Measurements from ENCODE around the gene RELT. TPM values are rescaled to one million over a fixed set of nuclear protein-coding genes. Genes with fewer than 3 reads are reported as not detected.

RELT gene
- total RNA-seq, 2 experiments from 2014 or later: 21.5 to 30.8 TPM

GRCh38 chr11:73366953-73367352 lies 9.2 kb upstream of the RELT start:
- ChIA-PET CTCF (ENCODE audit: unreplicated experiment) (no interaction called here), POLR2A (interaction anchor here (0.7 to 2.1 kb wide), 2 partner anchors 18 to 215 kb away, joined by 3 to 7 read pairs; no protein-coding TSS in a partner anchor)
- Histone ChIP-seq H3K4me1 (ENCODE audit: insufficient read depth, low read length, poor library complexity, severe bottlenecking) (peaks cover 45% of the 10 kb centered on the region), H3K4me3 (ENCODE audit: low read depth, low read length, poor library complexity, severe bottlenecking) (no peak overlapping the region), H2AFZ (ENCODE audit: low read length) (no peak overlapping the region; the same call in 1 of the 2 replicates), H4K20me1 (ENCODE audit: insufficient read depth, low read length) (no peaks in the 10 kb centered on the region), H3K4me2 (ENCODE audit: low read length) (no peak overlapping the region), H3K36me3 (ENCODE audit: insufficient read depth, low read length) (no peaks in the 10 kb centered on the region), H3K27ac (ENCODE audit: low read depth, low read length, poor library complexity, severe bottlenecking) (no peak overlapping the region), H3K79me2 (ENCODE audit: insufficient read depth, low read depth, low read length) (no peaks in the 10 kb centered on the region), H3K9me3 (ENCODE audit: low read length) (no peaks in the 10 kb centered on the region), H3K9me2 (ENCODE audit: insufficient read depth, low read length) (no peaks in the 10 kb centered on the region)
- BruUV-seq (replicated peaks): no TSS peak
- TF ChIP-seq CTCF (conservative IDR thresholded peaks at IDR 0.05; ENCODE audit: low read length): no peak
- TF ChIP-seq EZH2phosphoT487 (IDR thresholded peaks at IDR 0.05; ENCODE audit: borderline replicate concordance, low read depth, low read length): no peak
- intact Hi-C loops (cut with micrococcal nuclease; ENCODE audit: unreplicated experiment): no loop called here
- no peak for DNase-seq (ENCODE audit: low spot score)

- H3K4me3 ChIP-seq (ENCODE audit: low read depth, low read length, poor library complexity, severe bottlenecking): no peak overlapping the region
- no peak for TF ChIP-seq EZH2phosphoT487 (IDR thresholded peaks at IDR 0.05; ENCODE audit: borderline replicate concordance, low read depth, low read length)
- TF ChIP-seq CTCF (conservative IDR thresholded peaks at IDR 0.05; ENCODE audit: low read length): no peak
- H3K27ac ChIP-seq (ENCODE audit: low read depth, low read length, poor library complexity, severe bottlenecking): no peak overlapping the region
- H3K4me2 ChIP-seq (ENCODE audit: low read length): no peak overlapping the region
- H2AFZ ChIP-seq (ENCODE audit: low read length): no peak overlapping the region; the same call in 1 of the 2 replicates
- H3K9me3 ChIP-seq (ENCODE audit: low read length): no peaks in the 10 kb centered on the region
- no peaks in the 10 kb centered on the region for H3K9me2 ChIP-seq (ENCODE audit: insufficient read depth, low read length)
- H3K4me1 ChIP-seq (ENCODE audit: insufficient read depth, low read length, poor library complexity, severe bottlenecking): peaks cover 51% of the 10 kb centered on the region
- no TSS peak for BruUV-seq (replicated peaks)
- intact Hi-C loops (cut with micrococcal nuclease; ENCODE audit: unreplicated experiment): no loop called here
- DNase-seq (ENCODE audit: low spot score): no peak
- H4K20me1 ChIP-seq (ENCODE audit: insufficient read depth, low read length): no peaks in the 10 kb centered on the region
- no peaks in the 10 kb centered on the region for H3K79me2 ChIP-seq (ENCODE audit: insufficient read depth, low read depth, low read length)
- ChIA-PET CTCF (ENCODE audit: unreplicated experiment) (no interaction called here), POLR2A (no interaction called here)
- H3K36me3 ChIP-seq (ENCODE audit: insufficient read depth, low read length): no peaks in the 10 kb centered on the region
Measured at GRCh38 chr11:73367482-73368024, 8.6 kb upstream of the RELT start.

- BruUV-seq (replicated peaks): no TSS peak
- CTCF ChIA-PET (ENCODE audit: unreplicated experiment): interaction anchor here (0.7 to 1.5 kb wide), 2 partner anchors 12 to 21 kb away, joined by 4 to 5 read pairs; no protein-coding TSS in a partner anchor
- peak; percentile 68 for TF ChIP-seq CTCF (conservative IDR thresholded peaks at IDR 0.05; ENCODE audit: low read length)
- TF ChIP-seq EZH2phosphoT487 (IDR thresholded peaks at IDR 0.05; ENCODE audit: borderline replicate concordance, low read depth, low read length): no peak
- Histone ChIP-seq H3K4me1 (ENCODE audit: insufficient read depth, low read length, poor library complexity, severe bottlenecking) (peaks cover 30% of the 10 kb centered on the region), H3K9me2 (ENCODE audit: insufficient read depth, low read length) (no peaks in the 10 kb centered on the region), H3K4me3 (ENCODE audit: low read depth, low read length, poor library complexity, severe bottlenecking) (no peak overlapping the region), H3K9me3 (ENCODE audit: low read length) (no peaks in the 10 kb centered on the region), H4K20me1 (ENCODE audit: insufficient read depth, low read length) (no peaks in the 10 kb centered on the region), H3K79me2 (ENCODE audit: insufficient read depth, low read depth, low read length) (peaks cover 9% of the 10 kb centered on the region), H2AFZ (ENCODE audit: low read length) (peak overlapping the region; percentile 36; the same call in 1 of the 2 replicates), H3K4me2 (ENCODE audit: low read length) (peak overlapping the region; percentile 53), H3K36me3 (ENCODE audit: insufficient read depth, low read length) (no peaks in the 10 kb centered on the region; the same call in 1 of the 2 replicates), H3K27ac (ENCODE audit: low read depth, low read length, poor library complexity, severe bottlenecking) (no peak overlapping the region)
- POLR2A ChIA-PET: interaction anchor here (0.6 to 0.8 kb wide), 2 partner anchors 12 to 271 kb away, joined by 3 to 5 read pairs; no protein-coding TSS in a partner anchor
- peak; percentile 61 for DNase-seq (ENCODE audit: low spot score)
- intact Hi-C loops (cut with micrococcal nuclease; ENCODE audit: unreplicated experiment): no loop called here
Measured at GRCh38 chr11:73372375-73372993, 3.7 kb upstream of the RELT start.
